Peyer's patch (tissue), 4 donors: ENCODE data around the gene DTL. TPM values are rescaled to one million over a fixed set of nuclear protein-coding genes. Genes with fewer than 3 reads are reported as not detected.

ENCODE experiments used
- DNase-seq, 3 donors: peaks; one replicate each; pipeline ENCODE4 v3.0.0-alpha.2; 2017 to 2019
- H3K27ac ChIP-seq, 4 donors: fragments of 200-600 bp; sonication (generic); one replicate each; pipeline ENCODE4 v1.5.1; 2016 to 2019
- H3K27me3 ChIP-seq, 2 donors: fragments of 200-600 bp; sonication (generic); one replicate each; pipeline ENCODE4 v1.5.1; 2019
- H3K36me3 ChIP-seq, 3 donors: fragments of 200-600 bp; sonication (generic); one replicate each; pipeline ENCODE4 v1.5.1; 2016 to 2019
- H3K4me1 ChIP-seq, 4 donors: fragments of 200-600 bp; sonication (generic); one replicate each; pipeline ENCODE4 v1.5.1; 2016 to 2019
- H3K4me3 ChIP-seq, 4 donors: fragments of 200-600 bp; sonication (generic); 1 replicate in 3 of 4; 2 replicates in 1 of 4; pipeline ENCODE4 v1.5.1; 2016 to 2019; ENCODE audit warnings: mild to moderate bottlenecking in 1 of 4
- H3K9me3 ChIP-seq, 4 donors: fragments of 200-600 bp; sonication (generic); one replicate each; pipeline ENCODE4 v1.5.1; 2016 to 2019; ENCODE audit warnings: mild to moderate bottlenecking in 1 of 4
- POLR2A ChIP-seq, 2 donors: fragments of 450-650 bp; IDR thresholded peaks; one replicate each; pipeline ENCODE4 v1.5.1; 2017; ENCODE audit warnings: antibody characterized with exemption in 2 of 2, mild to moderate bottlenecking in 2 of 2, moderate library complexity in 2 of 2
- small RNA-seq, 2 donors: library from RNA; depleted of rRNA; stranded (forward); fragments of <200 nt; gene quantifications; one replicate each; pipeline ENCODE3, GENCODE V24; 2016
- total RNA-seq, 4 donors: library from RNA; depleted of rRNA; stranded (reverse); fragments of >200 nt; gene quantifications; one replicate each; pipeline ENCODE4 v1.1.0, GENCODE V29; 2016
- TF ChIP-seq, protein P1 (sequence below), 6 experiments: fragments of 450-650 bp in 4 of 6; fragments of 200-600 bp in 2 of 6; sonication (generic) in 1 of 6; IDR thresholded peaks; one replicate each; pipeline ENCODE4 v1.5.1; 2017 to 2019; ENCODE audit warnings: antibody characterized with exemption in 6 of 6, mild to moderate bottlenecking in 3 of 6, moderate library complexity in 1 of 6

The DTL gene
- total RNA-seq, 4 donors from 2014 or later, result 0.66 to 5.8 (median 3.7) TPM

DNA sequence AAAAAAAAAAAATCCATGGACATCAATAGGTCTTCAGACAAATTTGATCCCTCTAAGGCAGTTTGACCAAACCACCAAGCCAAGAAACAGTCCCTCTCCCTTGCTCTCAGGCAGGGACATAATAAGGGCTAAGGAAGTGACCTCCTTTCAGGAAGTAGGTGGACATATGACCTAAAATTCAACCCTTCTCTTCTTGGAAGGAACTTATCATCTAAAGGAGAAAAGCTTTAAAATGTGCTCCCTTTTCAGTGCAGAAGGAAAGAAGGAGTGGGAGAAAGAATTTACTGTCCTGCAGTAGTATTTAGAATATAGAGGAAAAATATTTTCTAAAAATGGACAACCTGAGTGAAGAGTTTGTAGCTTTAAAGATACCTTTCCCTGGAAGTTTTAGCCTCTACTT lies 118.1 kb downstream of the DTL start:
- Histone ChIP-seq H3K9me3 (no peaks in the 10 kb centered on the region), H3K36me3 (no peaks in the 10 kb centered on the region), H3K4me3 (no peak overlapping the region), H3K27ac (no peak overlapping the region), H3K27me3 (no peaks in the 10 kb centered on the region), H3K4me1 (peaks cover 0 to 12% (median 0%) of the 10 kb centered on the region in 4 donors)
- TF ChIP-seq POLR2A (IDR thresholded peaks at IDR 0.05), result no peak
- TF ChIP-seq, protein P1, sequence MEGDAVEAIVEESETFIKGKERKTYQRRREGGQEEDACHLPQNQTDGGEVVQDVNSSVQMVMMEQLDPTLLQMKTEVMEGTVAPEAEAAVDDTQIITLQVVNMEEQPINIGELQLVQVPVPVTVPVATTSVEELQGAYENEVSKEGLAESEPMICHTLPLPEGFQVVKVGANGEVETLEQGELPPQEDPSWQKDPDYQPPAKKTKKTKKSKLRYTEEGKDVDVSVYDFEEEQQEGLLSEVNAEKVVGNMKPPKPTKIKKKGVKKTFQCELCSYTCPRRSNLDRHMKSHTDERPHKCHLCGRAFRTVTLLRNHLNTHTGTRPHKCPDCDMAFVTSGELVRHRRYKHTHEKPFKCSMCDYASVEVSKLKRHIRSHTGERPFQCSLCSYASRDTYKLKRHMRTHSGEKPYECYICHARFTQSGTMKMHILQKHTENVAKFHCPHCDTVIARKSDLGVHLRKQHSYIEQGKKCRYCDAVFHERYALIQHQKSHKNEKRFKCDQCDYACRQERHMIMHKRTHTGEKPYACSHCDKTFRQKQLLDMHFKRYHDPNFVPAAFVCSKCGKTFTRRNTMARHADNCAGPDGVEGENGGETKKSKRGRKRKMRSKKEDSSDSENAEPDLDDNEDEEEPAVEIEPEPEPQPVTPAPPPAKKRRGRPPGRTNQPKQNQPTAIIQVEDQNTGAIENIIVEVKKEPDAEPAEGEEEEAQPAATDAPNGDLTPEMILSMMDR (IDR thresholded peaks at IDR 0.05), result no peak
- no peak for DNase-seq

Small RNA genes lying within 50 kb of the gene (small RNA-seq; reads per million reads assigned to genes)
- 0 reads per million in 2 donors for gene MIR3122
- gene RF00568, result 0 reads per million in 2 donors
- 0 reads per million in 2 donors for gene RN7SKP98

Other genes with a start within 250 kb of the DTL start
- gene LPGAT1, start 205.0 kb upstream of the DTL start, total RNA-seq, result 100 to 1,000 TPM in 3 of 4 donors, 10 to 100 TPM in 1; 18.2 to 171 (median 138) TPM
- 10 to 100 TPM in 2 of 4 donors, 1 to 10 TPM in 2; 7.7 to 21.5 (median 11.9) TPM for gene INTS7, start 191 bp upstream of the DTL start, total RNA-seq
- gene PPP2R5A, start 249.7 kb downstream of the DTL start, total RNA-seq, result 10 to 100 TPM; 38.9 to 51.8 (median 45.3) TPM